ENCODE measurements around the gene DOCK6.
A peak's percentile ranks its signal among the peaks of the same experiment; 100 is the strongest.

The DOCK6 gene, protein sequence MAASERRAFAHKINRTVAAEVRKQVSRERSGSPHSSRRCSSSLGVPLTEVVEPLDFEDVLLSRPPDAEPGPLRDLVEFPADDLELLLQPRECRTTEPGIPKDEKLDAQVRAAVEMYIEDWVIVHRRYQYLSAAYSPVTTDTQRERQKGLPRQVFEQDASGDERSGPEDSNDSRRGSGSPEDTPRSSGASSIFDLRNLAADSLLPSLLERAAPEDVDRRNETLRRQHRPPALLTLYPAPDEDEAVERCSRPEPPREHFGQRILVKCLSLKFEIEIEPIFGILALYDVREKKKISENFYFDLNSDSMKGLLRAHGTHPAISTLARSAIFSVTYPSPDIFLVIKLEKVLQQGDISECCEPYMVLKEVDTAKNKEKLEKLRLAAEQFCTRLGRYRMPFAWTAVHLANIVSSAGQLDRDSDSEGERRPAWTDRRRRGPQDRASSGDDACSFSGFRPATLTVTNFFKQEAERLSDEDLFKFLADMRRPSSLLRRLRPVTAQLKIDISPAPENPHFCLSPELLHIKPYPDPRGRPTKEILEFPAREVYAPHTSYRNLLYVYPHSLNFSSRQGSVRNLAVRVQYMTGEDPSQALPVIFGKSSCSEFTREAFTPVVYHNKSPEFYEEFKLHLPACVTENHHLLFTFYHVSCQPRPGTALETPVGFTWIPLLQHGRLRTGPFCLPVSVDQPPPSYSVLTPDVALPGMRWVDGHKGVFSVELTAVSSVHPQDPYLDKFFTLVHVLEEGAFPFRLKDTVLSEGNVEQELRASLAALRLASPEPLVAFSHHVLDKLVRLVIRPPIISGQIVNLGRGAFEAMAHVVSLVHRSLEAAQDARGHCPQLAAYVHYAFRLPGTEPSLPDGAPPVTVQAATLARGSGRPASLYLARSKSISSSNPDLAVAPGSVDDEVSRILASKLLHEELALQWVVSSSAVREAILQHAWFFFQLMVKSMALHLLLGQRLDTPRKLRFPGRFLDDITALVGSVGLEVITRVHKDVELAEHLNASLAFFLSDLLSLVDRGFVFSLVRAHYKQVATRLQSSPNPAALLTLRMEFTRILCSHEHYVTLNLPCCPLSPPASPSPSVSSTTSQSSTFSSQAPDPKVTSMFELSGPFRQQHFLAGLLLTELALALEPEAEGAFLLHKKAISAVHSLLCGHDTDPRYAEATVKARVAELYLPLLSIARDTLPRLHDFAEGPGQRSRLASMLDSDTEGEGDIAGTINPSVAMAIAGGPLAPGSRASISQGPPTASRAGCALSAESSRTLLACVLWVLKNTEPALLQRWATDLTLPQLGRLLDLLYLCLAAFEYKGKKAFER (N-terminal part only)

DNA sequence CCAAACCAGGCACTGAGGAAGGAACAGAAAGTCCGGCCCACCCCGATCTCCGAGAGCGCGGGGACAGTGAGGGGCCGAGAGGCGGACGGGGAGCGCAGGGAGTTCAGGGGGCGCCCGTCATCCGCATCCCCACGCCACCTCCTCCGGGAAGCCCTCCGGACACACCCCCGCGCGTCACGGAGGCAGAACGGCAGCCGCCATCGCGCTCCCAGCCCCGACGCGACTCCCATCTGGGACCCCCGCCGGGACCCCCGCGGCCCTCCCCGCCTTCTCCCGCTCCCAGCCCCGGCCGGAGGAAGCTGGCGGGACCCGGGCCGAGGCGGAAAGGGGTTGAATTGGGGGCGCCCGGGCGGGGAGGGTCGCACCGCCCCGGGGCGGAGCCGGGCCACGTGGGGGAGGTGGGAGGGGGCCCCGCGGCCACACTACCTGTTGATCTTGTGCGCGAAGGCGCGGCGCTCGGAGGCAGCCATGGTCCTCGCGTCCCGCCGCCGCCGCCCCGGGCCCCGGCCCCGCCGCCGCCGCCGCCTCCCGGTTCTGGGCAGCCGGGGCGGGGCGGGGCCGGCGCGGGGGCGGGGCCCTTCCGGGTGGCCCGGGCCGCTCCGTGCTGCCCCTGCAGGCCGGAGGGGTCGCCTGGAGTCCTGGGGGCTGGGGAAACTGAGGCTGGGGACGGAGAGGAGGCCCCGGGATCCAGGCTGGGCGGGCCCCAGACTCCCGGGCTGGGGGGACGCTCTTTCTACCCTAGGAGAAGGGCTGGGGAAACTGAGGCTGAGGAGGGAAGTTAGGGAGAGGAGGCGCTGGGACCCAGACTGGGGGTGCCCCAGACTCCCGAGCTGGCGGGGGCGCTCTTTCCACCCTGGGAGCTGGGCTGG is at the start of gene DOCK6:
DOCK6 (minus strand) TSS at position 554 of the 869 bp plus-strand sequence; CDS start at position 470, 84 bp downstream.
- peak; percentile 87 for DNase-seq (ENCODE audit: low spot score)

- no peak for DNase-seq (ENCODE audit: low spot score)
These were observed 44.0 kb upstream of the DOCK6 start for GRCh38 chr19:11306337-11306736.

DNA sequence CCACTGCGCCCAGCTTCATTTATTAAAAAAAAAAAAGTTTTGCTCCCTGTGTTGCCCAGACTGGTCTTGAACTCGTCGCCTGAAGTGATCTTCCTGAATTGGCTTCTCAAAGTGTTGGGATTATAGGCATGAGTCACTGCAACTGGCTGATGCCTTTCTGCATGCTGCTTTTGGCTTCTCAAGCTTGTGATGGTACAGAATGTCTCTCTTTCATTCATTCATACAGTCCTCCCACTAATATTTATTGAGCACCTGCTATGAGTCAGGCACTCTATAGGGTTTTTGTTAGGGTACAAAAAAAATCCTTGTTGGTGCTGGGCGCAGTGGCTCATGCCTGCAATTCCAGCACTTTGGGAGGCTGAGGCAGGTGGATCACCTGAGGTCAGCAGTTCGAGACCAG is 42.6 kb upstream of the DOCK6 start:
- DNase-seq (ENCODE audit: low spot score), result no peak

- DNase-seq (ENCODE audit: low spot score), result no peak
These were observed 38.4 kb upstream of the DOCK6 start for GRCh38 chr19:11300811-11301120.

DNA sequence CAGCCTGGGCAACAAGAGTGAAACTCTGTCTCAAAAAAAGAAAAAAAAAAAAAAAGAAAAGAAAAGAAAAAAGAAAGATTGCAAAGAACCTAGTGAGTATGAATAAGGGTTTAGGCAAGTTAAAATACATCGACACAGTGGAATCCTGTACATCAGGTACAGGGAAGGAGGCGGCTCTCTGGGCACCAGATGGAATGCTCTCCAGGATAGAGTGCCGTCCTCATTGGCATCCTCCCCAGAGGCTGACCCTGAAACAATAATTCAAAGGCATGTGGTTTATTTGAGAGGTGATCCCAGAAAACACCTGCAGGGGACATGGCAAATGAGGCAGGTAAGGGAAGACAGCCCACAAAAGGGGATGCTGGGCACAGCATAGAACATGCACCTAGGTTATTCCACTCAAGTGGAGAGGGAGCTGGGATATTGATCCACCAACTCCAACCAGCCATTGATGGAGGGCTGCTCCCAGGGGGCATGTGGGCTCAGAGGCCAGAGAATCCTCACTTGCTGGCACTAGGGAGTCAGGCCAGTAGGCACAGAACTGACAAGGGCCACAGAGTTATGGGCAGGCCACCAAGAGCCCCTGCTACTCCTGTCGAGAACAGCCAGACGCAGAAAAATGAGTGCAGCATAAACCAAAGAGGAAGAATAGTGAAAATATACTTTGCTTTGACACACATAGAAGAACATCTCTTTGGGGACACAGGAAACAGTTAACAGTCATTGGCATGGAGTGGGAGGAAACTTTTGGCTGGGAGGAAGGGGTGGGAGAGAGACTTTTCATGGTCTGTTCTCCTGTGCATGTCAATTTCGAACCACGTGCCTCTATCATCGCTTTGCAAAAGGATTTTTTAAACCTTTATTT is 37.9 kb upstream of the DOCK6 start:
- peak; percentile 4 for DNase-seq (ENCODE audit: low spot score)

GRCh38 chr19:11296264-11296663 is 33.9 kb upstream of the DOCK6 start:
- DNase-seq (ENCODE audit: low spot score), result no peak

DNA sequence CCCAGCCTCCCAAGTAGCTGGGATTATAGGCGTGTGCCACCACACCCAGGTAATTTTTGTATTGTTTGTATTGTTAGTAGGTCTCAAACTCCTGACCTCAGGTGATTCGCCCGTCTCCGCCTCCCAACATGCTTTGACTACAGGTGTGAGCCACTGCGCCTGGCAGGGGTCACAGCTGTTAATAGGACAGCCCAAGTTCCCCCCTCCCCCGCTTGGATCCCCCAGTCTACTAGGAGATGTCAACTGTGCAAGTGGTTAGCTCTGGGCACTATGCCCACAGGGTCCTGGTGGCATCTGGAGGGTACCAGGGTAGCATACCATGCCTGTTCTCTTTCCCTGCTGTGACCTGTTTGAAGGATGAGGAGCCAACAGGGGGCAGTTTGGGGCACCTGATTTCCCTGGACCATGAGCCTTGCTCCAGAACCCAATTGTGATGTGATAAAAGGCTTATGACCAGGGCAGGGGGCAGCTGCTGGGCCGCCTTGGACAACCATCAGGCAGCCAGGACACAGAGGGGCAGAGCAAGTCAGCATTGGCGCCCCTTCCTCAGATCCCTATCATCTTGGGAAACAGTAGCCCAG is 33.4 kb upstream of the DOCK6 start, which contains the start of gene TSPAN16:
TSPAN16 (plus strand) TSS at position 496 of the 581 bp plus-strand sequence. CDS start 138 bp downstream, outside the sequence.
- no peak for DNase-seq (ENCODE audit: low spot score)

GRCh38 chr19:11295180-11295579 is 32.9 kb upstream of the DOCK6 start:
- DNase-seq (ENCODE audit: low spot score), result no peak

- peak; percentile 97 for DNase-seq (ENCODE audit: low spot score)
These were observed 31.4 kb upstream of the DOCK6 start for GRCh38 chr19:11293433-11294389.

- no peak for DNase-seq (ENCODE audit: low spot score)
These were observed 29.7 kb upstream of the DOCK6 start for GRCh38 chr19:11291991-11292390.

- DNase-seq (ENCODE audit: low spot score), result no peak
These were observed 29.1 kb upstream of the DOCK6 start for GRCh38 chr19:11291415-11291814.

DNA sequence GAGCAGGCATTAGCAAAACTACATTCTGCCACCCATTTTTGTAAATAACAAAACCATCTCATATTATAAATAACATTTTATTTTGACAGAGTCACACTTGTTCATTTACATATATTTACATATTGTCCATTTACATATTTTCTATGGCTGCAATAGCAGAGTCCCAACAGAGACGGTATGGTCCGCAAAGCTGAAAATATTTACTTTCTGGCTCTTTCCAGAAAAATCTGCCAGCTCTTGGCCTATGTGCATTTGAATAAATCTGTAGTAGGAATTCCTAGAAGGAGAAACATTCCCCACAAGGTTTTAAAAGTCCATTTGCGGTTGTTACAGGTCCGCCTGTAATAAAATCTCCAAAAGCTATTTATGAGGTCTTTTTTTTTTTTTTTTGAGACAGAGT is 27.9 kb upstream of the DOCK6 start:
- no peak for DNase-seq (ENCODE audit: low spot score)

DNA sequence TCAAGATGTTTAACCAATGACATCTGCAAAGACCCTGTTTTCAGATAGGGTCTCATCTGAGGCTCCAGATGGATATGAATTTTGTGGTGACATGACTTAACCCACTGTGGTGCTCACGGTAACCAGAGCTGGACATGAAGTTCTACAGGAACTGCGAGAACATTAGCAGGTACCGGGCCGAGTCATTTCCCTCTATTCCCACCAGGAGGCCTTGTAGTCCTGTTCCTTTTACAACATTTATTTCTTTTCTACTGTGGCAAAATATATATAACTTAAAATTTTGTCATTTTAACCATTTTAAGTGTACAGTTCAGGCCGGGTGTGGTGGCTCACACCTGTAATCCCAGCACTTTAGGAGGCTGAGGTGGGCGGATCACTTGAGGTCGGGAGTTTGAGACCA is 26.0 kb upstream of the DOCK6 start:
- DNase-seq (ENCODE audit: low spot score), result no peak

DNA sequence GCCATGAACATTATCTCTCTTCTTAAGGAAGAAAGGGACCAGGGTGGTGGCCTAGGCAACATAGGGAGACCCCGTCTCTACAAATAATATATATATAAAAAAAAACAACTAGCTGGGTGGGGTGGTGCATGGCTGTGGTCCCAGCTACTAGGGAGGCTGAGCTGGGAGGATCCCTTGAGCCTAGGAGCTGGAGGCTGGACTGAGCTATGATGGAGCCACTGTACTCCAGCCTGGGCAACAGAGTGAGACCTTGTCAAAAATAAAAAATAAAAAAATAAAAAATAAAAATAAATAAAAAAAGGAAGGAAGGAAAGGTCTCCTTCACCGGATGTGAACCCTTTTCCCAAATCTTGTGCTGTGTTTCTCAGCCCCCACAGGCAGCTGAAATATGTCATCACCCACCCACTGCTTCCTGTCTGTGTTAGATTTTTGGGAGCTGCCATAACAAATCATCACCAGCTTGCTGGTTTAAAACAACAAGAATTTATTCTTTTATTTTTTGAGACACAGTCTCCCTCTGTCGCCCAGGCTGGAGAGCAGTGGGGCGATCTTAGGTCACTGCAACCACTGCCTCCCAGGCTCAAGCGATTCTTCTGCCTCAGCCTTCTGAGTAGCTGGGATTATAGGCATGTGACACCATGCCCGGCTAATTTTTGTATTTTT is 24.1 kb upstream of the DOCK6 start:
- no peak for DNase-seq (ENCODE audit: low spot score)

DNA sequence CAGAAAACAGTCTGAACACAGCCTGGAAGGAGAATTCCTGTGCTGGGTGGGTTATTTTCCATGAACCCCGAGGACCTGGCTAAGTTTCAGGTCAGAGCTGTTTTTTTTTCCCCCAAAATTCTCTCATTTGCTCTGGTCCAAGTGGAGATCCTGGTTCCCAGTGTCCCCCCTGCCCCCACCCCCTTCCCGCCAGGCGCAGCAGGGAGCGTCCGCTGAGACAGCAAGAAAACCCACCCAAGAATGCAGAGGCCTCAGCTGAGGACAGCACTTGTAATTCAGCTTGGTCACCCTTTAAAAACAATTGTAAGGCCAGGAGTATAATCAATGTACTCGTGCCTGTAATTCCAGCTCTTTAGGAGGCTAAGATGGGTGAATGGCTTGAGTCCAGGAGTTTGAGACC is 22.2 kb upstream of the DOCK6 start:
- peak; percentile 9 for DNase-seq (ENCODE audit: low spot score)

DNA sequence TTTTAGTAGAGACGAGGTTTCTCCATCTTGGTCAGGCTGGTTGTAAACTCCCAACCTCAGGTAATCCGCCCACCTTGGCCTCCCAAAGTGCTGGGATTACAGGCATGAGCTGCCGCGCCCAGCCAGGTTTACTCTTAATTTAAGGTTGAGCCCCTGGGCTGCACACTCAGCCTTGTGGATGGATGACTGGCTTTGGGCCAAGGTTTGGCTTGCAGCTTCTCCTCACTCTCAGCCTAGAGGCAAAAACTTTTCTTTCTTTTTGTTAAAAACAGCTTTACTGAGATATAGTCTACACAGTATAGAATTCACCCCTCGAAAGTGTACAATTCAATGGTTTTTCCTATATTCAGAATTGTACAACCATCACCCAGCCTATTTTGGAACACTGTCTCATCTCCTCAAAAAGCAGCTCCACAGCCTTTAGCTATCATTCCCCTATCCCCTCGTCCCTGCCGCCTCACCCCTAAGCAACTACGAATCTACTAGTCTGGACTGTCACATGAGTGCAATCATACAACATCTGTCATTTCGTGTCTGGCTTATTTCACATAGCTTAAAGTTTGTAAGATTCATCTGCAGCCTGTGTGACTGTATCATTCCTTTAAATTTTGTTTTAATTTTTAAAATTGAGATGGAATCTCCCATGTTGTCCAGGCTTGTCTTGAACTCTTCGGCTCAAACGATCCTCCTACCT is 19.2 kb upstream of the DOCK6 start:
- no peak for DNase-seq (ENCODE audit: low spot score)

GRCh38 chr19:11279505-11280236 is 17.3 kb upstream of the DOCK6 start:
- DNase-seq (ENCODE audit: low spot score), result no peak

Measured in iPS-NIHi11 (cell line).